Stimulated activated naive B cell treated with anti-CD40 and anti-IgM and Interleukin-4, amounts not matched to agents 10 μg/mL and 1 μg/mL and 100 μg/mL, for 72 hours (primary cell): ENCODE measurements around the gene CD248.

Experiments used
- ATAC-seq, 2 donors: fragments of 150-1000 bp; cut with Tn5 transposase; replicated peaks; 2 replicates each; pipeline ENCODE4 v1.10.0; 2021; ENCODE audit warnings: moderate library complexity in 1 of 2
- DNase-seq: peaks from one replicate; pipeline ENCODE4 v3.0.0; 2021
- H3K27ac Mint-ChIP-seq: one replicate; pipeline ENCODE4 v1.8.0; 2022; ENCODE audit warnings: mild to moderate bottlenecking, mixed read lengths
- H3K27me3 Mint-ChIP-seq, 2 donors: one replicate each; pipeline ENCODE4 v1.8.0; 2022; ENCODE audit warnings: mixed read lengths in 2 of 2
- H3K36me3 Mint-ChIP-seq, 2 donors: one replicate each; pipeline ENCODE4 v1.8.0; 2022; ENCODE audit warnings: mixed read lengths in 2 of 2, mild to moderate bottlenecking in 1 of 2
- H3K4me1 Mint-ChIP-seq, 2 donors: one replicate each; pipeline ENCODE4 v1.8.0; 2022; ENCODE audit warnings: mixed read lengths in 2 of 2, mild to moderate bottlenecking in 1 of 2
- H3K4me3 Mint-ChIP-seq, 2 donors: one replicate each; pipeline ENCODE4 v1.8.0; 2022; ENCODE audit warnings: mild to moderate bottlenecking in 2 of 2, mixed read lengths in 2 of 2, moderate library complexity in 1 of 2
- H3K9me3 Mint-ChIP-seq, 2 donors: one replicate each; pipeline ENCODE4 v1.8.0; 2022; ENCODE audit warnings: mixed read lengths in 2 of 2, mild to moderate bottlenecking in 1 of 2

The CD248 gene

DNA sequence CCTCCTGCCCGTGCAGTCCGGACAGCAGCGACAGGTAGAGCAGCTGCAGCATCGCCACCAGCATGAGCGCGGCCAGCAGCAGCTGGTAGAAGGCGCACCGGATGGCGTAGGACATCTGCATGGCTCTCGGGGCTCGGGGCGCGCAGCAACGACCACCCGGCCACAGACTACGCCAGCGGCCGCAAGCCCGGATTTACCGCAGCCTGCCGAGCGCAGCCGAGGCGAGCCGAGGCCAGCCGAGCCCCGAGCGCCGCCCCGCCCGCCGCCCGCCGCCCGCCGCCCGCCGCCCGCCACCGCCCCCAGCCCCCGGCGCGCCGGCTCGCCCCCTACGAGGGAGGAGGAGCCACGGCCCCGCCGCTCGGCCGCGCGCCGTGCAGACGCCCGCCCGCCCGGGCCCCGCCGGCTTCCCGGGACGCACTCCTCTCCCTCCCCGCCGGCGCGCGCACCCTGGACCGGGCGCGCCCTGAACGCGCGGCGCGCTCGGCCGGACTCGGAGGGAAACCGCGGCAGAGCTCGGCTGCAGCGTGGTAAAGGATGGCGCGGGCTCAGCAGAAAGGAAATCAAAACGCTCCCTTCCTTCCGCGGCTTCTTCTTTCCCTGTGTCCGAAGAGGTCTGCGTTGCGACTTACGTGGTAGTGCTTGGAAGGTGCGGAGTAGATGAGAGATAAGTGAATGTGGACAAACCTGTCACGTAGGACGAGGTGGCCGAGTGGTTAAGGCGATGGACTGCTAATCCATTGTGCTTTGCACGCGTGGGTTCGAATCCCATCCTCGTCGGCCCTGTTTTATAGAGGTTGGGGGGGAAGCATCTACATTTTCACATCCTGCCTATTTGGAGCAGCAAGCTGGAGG is 30.8 kb upstream of the CD248 start, which contains the start of gene B4GAT1:
B4GAT1 (minus strand) TSS at position 205 of the 852 bp plus-strand sequence; CDS start at position 121, 84 bp downstream.
- Mint-ChIP-seq H3K4me1 (peaks cover 22 to 40% of the 10 kb centered on the region in 2 donors), H3K36me3 (peaks cover 7 to 14% of the 10 kb centered on the region in 2 donors), H3K27me3 (peaks cover 5 to 7% of the 10 kb centered on the region in 2 donors), H3K27ac (peak within 1 kb of the TSS; percentile 99), H3K4me3 (peak within 1 kb of the TSS; percentile 85 to 92), H3K9me3 (peaks cover 2 to 4% of the 10 kb centered on the region in 2 donors)
- DNase-seq (peak; percentile 88), ATAC-seq (peak; percentile 68 to 70)

DNA sequence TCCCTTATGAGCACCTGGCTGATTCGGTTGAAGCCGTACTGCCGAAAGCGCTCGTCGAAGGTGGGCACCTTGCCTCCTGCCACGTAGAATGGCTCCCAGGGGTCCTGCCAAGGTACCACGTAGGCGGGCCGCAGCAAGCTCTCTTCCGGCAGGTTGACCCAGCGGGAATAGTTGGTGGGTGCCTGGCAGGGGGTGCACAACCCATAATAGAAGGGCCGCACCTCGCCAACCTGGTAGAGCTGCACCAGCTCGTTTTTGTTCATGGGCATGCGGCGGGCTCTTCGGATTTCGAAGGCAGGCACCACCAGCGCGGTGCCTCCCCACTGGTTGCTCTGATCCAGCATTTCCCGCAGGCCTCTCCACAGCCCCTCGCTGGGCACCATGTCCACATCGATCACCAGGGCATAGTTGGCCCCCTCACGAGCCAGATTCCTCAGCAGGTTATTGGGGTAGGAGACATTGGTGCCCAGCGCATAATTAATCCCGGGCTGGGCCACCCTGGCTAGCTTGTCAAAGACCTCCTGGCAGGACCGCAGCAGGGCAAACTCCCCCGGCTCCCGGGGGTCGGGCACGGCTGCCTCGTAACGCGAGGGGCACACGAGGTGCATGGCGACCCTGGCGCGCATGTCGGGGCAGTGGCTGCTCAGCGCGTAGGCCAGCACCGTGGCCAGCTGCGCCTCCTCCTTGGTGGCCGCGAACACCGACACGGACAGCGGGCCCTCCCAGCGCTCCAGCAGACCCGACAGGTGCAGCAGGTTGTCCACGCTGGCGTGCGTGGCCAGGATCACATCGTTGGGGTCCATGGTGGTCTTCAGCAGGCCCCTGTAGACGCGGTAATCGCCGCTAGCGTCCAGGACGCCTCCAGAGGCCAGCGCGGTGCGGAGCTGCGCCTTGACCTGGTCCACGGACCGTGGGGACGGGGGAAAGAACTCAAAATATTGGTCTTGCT is 29.9 kb upstream of the CD248 start:
- Mint-ChIP-seq H3K4me1 (peaks cover 27 to 45% of the 10 kb centered on the region in 2 donors), H3K4me3 (peak overlapping the region; percentile 80 to 82), H3K27me3 (peaks cover 5 to 7% of the 10 kb centered on the region in 2 donors), H3K27ac (peak overlapping the region; percentile 86), H3K9me3 (peaks cover 2 to 4% of the 10 kb centered on the region in 2 donors), H3K36me3 (peaks cover 12 to 23% of the 10 kb centered on the region in 2 donors)
- DNase-seq: no peak
- ATAC-seq: no peak

DNA sequence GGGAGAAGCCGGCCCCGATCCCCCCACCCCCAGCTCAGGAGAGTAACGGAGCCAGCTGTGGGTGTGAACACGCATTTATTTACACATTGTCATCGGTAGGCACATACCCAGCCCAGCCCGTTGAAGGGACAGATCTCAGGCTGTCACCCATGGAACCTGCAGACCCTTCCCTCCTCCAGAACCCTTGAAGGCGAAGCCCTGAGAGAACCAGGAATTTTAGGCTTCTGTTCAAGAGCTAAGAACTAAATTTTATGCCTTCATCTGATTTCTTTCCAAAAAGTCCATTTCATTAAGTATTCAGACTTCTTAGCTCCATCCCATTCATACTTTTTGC is 28.4 kb upstream of the CD248 start:
- no peak for DNase-seq
- peak overlapping the region; percentile 94 to 97 for H3K4me3 Mint-ChIP-seq
- H3K4me1 Mint-ChIP-seq: peaks cover 30 to 50% of the 10 kb centered on the region in 2 donors
- H3K36me3 Mint-ChIP-seq: peaks cover 19 to 34% of the 10 kb centered on the region in 2 donors
- H3K27me3 Mint-ChIP-seq: peaks cover 5 to 7% of the 10 kb centered on the region in 2 donors
- peak overlapping the region; percentile 98 for H3K27ac Mint-ChIP-seq
- ATAC-seq: peak; percentile 6 to 9
- peaks cover 2 to 4% of the 10 kb centered on the region in 2 donors for H3K9me3 Mint-ChIP-seq

- H3K27ac Mint-ChIP-seq: peak within 1 kb of the TSS; percentile 98
- H3K4me3 Mint-ChIP-seq: peak within 1 kb of the TSS; percentile 94 to 97
- H3K27me3 Mint-ChIP-seq: peaks cover 5 to 7% of the 10 kb centered on the region in 2 donors
- H3K36me3 Mint-ChIP-seq: peaks cover 24 to 37% of the 10 kb centered on the region in 2 donors
- peaks cover 30 to 50% of the 10 kb centered on the region in 2 donors for H3K4me1 Mint-ChIP-seq
- ATAC-seq (peak; percentile 82 to 85), DNase-seq (peak; percentile 89)
- peaks cover 2 to 4% of the 10 kb centered on the region in 2 donors for H3K9me3 Mint-ChIP-seq
Observed at GRCh38 chr11:66344550-66345315, 27.9 kb upstream of the CD248 start, which contains the start of gene BRMS1. Gene BRMS1, minus strand, starts transcription at chr11:66345104. Its CDS starts 2,870 bp downstream, at chr11:66342234.

GRCh38 chr11:66343176-66343575 is 26.3 kb upstream of the CD248 start:
- peaks cover 27 to 43% of the 10 kb centered on the region in 2 donors for H3K4me1 Mint-ChIP-seq
- H3K27me3 Mint-ChIP-seq: peaks cover 5 to 6% of the 10 kb centered on the region in 2 donors
- H3K36me3 Mint-ChIP-seq: peaks cover 34 to 46% of the 10 kb centered on the region in 2 donors
- DNase-seq (no peak), ATAC-seq (no peak)
- H3K27ac Mint-ChIP-seq: peak overlapping the region; percentile 43
- H3K4me3 Mint-ChIP-seq: peak overlapping the region; percentile 52 to 60
- peaks cover 2 to 4% of the 10 kb centered on the region in 2 donors for H3K9me3 Mint-ChIP-seq

DNA sequence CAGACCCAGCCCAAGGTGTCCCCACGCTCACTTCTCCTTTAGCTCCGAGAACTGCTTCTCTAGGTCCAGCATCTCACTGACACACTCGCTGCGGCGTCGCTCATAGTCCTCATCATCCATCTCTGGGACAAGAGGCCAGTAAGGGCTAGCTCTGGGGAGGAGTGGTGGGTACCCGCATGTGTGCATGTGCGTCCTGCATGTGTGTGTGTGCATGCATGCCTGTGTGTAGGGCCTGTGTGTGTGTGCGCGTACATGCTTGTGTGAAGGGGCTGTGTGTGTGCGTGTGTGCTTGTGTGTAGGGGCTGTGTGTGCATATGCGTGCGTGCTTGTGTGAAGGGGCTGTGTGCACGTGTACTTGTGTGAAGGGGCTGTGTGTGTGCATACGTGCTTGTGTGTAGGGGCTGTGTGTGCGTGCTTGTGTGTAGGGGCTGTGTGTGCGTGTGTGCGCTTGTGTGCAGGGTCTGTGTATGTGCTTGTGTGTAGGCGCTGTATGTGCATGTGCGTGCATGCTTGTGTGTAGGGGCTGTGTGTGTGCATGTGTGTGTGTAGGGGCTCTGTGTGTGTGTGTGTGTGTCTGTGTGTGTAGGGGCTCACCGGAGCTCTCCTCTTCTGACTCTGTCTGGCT is 24.8 kb upstream of the CD248 start:
- DNase-seq: no peak
- H3K27me3 Mint-ChIP-seq: peaks cover 0 to 3% of the 10 kb centered on the region in 2 donors
- no peak overlapping the region for H3K27ac Mint-ChIP-seq
- ATAC-seq: no peak
- H3K4me1 Mint-ChIP-seq: peaks cover 30 to 50% of the 10 kb centered on the region in 2 donors
- no peaks in the 10 kb centered on the region for H3K9me3 Mint-ChIP-seq
- no peak overlapping the region for H3K4me3 Mint-ChIP-seq
- peaks cover 40 to 53% of the 10 kb centered on the region in 2 donors for H3K36me3 Mint-ChIP-seq

GRCh38 chr11:66340596-66341501 is 24.0 kb upstream of the CD248 start:
- Mint-ChIP-seq H3K27me3 (peaks cover 5 to 10% of the 10 kb centered on the region in 2 donors), H3K9me3 (no peaks in the 10 kb centered on the region), H3K36me3 (peaks cover 45 to 57% of the 10 kb centered on the region in 2 donors), H3K27ac (no peak overlapping the region), H3K4me3 (no peak overlapping the region), H3K4me1 (peaks cover 36 to 57% of the 10 kb centered on the region in 2 donors)
- DNase-seq (no peak), ATAC-seq (no peak)

- Mint-ChIP-seq H3K27me3 (peaks cover 10 to 18% of the 10 kb centered on the region in 2 donors), H3K27ac (no peak overlapping the region), H3K4me3 (no peak overlapping the region), H3K9me3 (no peaks in the 10 kb centered on the region), H3K36me3 (peaks cover 47 to 57% of the 10 kb centered on the region in 2 donors), H3K4me1 (peaks cover 38 to 62% of the 10 kb centered on the region in 2 donors)
- no peak for ATAC-seq
- no peak for DNase-seq
Observed at GRCh38 chr11:66339686-66340483, 23.0 kb upstream of the CD248 start.

DNA sequence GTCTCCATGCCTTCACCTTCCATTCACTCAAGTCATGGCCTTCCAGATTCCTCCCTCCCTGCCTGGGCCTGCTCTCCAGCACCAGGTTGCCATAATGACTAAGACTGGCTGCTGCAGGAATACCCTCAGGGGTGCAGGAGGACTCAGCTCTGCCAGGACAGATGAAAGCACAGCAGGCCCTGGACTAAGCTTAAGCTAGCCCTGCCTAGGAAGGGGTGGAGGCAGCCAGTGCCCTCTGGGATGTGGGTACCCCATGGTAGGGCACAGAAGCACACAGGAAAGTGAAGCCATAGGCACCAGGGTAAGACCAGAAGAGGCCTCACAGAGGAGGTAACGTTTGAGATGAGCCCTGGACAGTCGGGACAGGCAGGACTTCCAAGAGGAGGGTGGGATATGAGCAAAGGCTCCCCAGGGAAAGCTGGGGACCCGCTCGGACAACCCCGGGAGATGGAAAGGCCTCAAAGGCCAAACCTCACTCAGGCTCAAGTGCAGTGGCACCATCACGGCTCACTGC is 22.4 kb upstream of the CD248 start:
- no peak for DNase-seq
- H3K4me1 Mint-ChIP-seq: peaks cover 38 to 57% of the 10 kb centered on the region in 2 donors
- peak overlapping the region; percentile 73 for H3K27ac Mint-ChIP-seq
- no peaks in the 10 kb centered on the region for H3K9me3 Mint-ChIP-seq
- no peak overlapping the region for H3K4me3 Mint-ChIP-seq
- ATAC-seq: no peak
- peaks cover 47 to 57% of the 10 kb centered on the region in 2 donors for H3K36me3 Mint-ChIP-seq
- H3K27me3 Mint-ChIP-seq: peaks cover 10 to 18% of the 10 kb centered on the region in 2 donors

DNA sequence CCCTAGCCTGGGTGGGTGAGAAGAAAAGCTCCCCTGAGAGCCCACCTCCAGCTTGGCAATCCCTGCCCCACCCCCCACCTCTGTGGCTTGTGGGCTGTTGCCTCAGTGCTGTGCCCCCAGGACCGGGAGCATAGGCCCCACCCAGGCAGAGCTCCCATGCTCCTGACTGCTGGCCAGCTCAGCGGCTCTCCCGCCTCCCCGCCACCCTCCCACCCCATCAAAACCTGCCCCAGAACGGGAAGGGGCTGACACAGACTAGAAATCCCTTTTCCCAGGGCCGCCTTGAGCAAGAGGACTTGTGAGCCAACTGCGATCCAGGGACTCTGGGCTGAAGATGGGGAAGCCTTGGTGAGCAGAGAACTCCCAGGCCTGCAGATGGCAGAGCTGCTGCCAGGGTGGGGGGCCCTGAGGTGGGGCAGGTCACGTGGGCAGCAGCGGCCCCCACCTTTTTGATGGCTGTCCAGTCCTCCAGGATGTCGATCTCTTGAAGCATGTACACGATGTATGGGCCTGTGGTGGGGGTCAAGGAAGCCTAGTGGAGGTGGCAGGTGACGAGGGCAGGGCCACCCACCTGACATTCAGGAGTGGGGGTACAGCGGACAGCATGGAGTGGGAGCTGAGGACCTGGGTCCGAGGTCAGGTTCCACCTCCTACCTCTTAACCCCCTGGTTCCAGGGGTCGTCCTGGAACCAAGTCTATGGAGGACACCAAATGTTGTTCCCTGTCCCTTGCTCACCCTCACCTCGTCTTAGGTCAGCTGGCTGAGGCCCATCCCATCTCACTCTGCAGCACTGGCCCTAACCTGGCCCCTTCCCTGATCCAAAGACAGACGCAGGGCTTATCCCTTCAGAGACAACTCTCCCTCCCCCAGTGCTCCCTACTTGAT is 21.7 kb upstream of the CD248 start:
- DNase-seq (no peak), ATAC-seq (no peak)
- no peak overlapping the region for H3K27ac Mint-ChIP-seq
- H3K36me3 Mint-ChIP-seq: peaks cover 47 to 57% of the 10 kb centered on the region in 2 donors
- peaks cover 36 to 50% of the 10 kb centered on the region in 2 donors for H3K4me1 Mint-ChIP-seq
- H3K27me3 Mint-ChIP-seq: peaks cover 10 to 18% of the 10 kb centered on the region in 2 donors
- H3K9me3 Mint-ChIP-seq: no peaks in the 10 kb centered on the region
- no peak overlapping the region for H3K4me3 Mint-ChIP-seq
